ENCODE measurements around the gene DAAM2.

DNA sequence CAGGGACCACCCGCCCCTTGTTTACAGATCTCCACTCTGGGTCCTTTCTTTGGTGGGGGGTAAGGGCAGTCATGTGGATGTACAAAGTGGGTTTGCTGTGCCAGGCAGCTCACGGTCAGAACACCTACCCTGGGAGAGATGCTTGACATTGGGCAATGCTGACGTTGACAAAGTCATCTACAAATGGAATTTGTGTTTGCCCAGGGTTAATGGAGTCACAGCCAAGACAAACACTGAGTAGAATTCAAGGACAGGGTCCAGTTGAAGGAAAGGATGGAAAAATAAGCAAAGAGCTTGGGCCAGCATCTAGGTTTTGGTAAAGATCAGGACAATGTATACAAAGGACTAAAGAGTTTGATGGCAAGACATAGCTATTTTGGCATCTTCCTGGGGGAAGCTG, 87.4 kb downstream of the DAAM2 start:
- TF ChIP-seq GATA3 (IDR thresholded peaks at IDR 0.05; ENCODE audit: low read depth, low read length) (no peak), GATA2 (IDR thresholded peaks at IDR 0.05; ENCODE audit: low read depth, low read length) (no peak)

Measured in SH-SY5Y (cell line).